ENCODE data around the gene TAB2.

The TAB2 gene, protein sequence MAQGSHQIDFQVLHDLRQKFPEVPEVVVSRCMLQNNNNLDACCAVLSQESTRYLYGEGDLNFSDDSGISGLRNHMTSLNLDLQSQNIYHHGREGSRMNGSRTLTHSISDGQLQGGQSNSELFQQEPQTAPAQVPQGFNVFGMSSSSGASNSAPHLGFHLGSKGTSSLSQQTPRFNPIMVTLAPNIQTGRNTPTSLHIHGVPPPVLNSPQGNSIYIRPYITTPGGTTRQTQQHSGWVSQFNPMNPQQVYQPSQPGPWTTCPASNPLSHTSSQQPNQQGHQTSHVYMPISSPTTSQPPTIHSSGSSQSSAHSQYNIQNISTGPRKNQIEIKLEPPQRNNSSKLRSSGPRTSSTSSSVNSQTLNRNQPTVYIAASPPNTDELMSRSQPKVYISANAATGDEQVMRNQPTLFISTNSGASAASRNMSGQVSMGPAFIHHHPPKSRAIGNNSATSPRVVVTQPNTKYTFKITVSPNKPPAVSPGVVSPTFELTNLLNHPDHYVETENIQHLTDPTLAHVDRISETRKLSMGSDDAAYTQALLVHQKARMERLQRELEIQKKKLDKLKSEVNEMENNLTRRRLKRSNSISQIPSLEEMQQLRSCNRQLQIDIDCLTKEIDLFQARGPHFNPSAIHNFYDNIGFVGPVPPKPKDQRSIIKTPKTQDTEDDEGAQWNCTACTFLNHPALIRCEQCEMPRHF

DNA sequence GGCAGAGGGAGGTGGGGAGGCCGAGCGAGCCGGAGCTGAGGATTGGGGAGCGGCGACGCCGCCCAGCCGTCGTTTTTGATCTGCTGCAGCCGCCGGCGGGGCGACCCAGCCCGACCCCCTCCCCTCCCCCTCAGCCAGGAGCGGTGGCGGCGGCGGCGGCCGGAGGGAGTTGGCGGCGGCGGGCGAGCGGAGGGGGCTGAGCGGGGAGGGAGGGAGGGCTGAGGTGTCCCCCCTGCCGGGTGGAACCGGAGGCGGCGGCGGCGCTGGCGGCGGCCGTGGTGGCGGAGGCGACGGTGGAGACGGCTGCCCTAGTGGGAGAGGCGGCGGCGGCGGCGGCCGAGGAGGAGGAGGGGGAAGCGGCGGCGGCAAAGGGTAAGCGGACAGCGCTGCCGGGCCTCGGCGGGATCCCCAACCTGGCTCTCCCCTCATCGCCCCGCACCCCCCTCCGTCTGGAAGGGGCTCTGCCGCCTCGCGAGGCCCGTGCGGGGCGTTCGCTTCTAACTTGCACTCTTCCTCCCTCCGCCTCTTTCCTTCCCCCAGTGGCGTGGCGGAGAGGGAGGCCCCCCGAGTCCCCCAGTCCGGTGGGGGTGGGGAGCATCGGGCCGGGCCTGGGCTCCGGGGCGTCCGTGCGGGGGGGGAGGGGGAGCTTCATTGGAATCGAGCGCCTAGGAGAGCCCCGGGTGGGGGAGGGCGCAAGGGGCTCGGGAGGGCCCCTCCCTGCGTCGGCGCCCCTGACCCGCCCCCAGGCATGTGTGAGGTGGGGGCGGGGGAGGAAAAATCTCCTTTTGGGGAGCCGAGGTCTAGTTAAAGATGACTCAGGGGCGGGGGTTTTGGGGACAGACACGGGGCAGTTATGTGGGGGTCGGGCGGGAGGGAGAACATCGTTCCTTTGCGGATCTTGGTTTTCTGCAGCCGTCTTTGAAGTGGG is at the start of gene TAB2:
Gene TAB2, plus strand, starts transcription at position 69 of the 928 bp plus-strand sequence. CDS start 52,286 bp downstream, outside the sequence.
- no peak for DNase-seq

GRCh38 chr6:149268146-149268545 is 49.4 kb upstream of the TAB2 start:
- no peak for DNase-seq

DNA sequence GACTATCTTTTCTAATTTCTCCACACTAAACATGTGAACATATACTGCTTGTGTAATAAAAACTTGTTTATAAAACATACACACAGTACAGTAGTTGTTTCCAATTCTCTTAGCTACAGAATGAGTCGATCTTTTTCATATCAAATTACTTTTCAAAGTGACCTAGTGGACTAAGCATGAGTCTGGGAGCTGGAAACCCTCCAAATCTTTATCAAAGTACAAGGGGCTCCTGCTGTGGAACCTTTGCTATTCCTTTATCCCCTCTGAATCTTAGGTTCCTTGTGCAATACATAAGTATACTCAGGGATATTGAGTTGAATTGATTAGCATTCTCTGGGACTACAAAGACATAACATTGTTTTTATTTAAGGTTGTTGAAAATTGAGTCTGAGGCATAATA is 48.7 kb upstream of the TAB2 start:
- DNase-seq: no peak

GRCh38 chr6:149270616-149271015 is 46.9 kb upstream of the TAB2 start:
- DNase-seq: no peak

DNA sequence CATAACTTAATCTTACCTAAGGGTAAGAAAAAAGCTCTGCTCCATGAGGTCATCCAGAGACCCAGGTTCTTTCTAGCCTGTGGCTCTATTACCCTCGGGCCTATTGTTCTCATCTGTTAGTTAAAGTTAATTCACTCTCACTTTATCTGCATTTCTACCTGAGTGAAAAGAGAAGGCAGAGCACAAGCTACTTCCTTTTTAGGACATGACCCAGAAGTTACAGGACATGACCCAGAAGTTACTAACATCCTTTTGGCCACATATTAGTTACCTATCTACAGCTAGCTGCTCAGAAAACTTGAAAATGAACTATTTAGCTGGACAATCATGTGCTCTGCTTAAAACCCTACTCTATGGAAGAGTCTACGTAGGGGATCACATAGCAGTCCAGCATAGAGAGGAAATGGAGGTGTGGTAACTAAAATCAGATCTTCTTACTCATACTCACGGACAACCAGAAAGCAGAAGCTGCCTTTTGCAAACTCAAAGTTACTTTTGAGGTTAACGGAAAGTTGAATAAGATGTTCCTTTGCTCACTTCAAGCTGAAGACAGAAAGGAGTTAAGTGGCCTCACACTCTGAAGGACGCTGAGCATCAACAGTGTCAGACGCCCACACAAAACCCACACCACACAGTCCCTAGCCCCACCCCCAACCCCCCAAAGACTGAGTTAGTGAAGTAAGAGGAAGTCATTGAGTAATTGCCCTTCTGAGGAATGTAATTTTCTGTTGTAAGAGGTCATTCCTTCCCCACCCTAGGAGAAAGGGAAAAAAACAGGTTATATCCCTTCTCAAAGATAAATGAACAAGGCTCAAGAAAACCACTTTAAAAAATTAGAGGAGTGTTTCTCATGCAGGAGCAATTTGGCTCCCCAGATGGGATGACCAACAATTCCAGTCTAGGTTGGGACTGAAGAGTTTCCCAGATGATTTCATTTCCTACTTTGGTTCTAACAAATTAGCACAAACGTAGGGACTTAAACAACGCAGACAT is 45.9 kb upstream of the TAB2 start:
- DNase-seq: no peak

GRCh38 chr6:149273318-149273717 is 44.2 kb upstream of the TAB2 start:
- no peak for DNase-seq

DNA sequence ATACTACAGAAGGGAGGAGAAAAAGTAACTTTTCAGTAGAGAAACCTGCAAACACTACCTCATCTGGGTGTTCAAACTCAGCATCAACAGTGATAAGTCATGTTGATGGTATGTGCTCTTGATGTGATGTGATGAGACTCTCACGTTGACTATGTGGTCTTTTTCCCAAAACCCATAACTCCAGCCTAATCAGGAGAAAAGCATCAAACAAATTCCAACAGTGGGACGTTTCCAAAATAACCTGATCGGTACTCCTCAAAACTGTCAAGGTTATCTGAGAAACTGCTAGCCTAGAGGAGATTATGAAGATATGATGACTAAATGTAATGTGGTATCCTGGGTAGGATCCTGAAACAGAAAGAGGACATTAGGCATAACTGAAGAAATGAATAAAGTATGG is 41.9 kb upstream of the TAB2 start:
- no peak for DNase-seq

DNA sequence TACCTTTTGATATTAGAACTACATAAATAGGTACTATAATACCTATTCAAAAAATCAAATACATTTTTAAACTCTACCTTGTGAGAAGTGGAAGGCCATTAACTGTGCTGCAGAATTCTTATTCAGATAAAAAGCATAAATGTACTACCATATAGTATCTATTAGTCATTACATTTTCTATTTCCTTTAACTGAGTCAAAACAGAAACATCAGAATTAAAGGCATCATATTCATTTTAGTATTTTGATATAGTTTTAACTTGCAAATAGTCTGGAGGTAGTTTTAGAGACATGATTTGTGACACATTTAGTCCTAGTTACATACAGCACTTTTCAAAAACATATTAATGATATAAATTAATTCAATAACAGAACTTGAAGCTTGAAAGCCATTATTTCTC is 39.9 kb upstream of the TAB2 start:
- no peak for DNase-seq

GRCh38 chr6:149278997-149279396 is 38.5 kb upstream of the TAB2 start:
- DNase-seq: no peak

DNA sequence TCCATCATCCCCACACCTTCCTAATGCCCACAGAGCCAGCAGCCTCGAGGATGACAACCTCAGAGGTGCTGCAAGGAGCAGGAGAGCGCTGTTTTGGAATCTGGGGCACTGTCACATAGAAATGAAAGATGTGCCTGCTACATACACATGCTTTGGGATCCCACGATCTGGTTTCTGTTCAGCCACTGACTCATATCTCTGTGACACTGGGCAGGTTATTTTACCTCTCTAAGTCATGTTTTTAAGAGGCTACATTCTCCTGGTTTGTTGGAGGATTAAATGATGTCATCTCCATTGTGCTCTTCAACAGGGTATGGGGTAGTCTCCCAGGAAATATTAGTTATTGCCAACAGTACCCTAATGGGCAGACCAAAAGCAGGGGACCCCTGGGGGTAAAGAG is 32.6 kb upstream of the TAB2 start:
- no peak for DNase-seq

DNA sequence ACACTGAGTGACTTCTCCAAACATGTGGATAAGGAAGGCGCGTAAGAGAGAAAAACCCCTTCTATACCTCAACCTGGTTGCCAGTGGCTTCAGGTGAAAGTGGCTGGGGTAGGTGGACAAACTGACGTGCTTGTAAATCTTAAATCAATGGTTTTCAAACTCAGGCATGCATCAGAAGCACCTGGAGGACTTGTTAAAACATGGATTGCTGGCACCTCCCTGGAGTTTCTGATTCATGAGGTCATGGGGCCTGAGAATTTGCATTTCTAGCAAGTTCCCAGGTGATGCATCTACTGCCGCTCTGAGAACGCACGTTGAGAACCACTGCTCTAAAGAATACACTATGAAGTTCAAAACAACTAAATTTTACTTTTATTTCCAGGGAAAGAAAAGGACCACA is 31.9 kb upstream of the TAB2 start:
- no peak for DNase-seq

DNA sequence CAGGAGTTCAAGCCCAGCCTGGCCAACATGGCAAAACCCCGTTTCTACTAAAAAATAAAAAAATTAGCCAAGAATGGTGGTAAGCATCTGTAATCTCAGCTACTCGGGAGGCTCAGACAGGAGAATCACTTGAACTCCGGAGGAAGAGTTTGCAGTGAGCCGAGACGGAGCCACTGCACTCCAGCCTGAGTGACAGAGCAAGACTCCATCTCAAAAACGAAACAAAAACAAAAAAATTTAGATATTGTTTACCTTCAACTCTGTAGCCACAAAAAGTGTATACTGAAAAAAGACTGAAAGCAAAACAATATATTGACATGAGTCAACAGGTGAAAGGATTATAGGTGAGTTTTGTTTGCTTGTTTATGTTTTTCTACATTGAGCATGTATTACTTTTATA is 30.6 kb upstream of the TAB2 start:
- DNase-seq: no peak

- no peak for DNase-seq
These were observed 28.2 kb upstream of the TAB2 start for GRCh38 chr6:149289192-149289781.

GRCh38 chr6:149289966-149290365 is 27.5 kb upstream of the TAB2 start:
- no peak for DNase-seq

DNA sequence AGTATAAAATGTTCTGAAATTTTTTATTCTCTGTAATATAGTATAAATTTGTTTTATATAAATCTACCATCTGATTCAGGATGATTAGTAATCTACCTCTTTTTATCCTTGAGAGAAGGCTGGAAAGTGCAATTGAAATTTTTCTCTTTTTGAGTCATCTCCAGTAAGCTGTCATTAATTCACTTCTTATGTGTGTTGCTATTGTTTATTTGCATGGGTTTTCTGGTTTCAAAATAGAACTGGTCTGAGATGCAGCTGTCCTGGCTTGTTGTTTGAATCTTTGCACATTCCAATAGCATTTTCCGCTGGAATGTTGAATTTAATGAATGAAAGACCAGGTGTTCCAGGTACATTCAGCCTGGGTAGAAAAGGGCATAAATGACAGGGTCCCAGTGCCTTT is 24.3 kb upstream of the TAB2 start:
- no peak for DNase-seq

GRCh38 chr6:149300563-149300962 is 16.9 kb upstream of the TAB2 start:
- DNase-seq: no peak

DNA sequence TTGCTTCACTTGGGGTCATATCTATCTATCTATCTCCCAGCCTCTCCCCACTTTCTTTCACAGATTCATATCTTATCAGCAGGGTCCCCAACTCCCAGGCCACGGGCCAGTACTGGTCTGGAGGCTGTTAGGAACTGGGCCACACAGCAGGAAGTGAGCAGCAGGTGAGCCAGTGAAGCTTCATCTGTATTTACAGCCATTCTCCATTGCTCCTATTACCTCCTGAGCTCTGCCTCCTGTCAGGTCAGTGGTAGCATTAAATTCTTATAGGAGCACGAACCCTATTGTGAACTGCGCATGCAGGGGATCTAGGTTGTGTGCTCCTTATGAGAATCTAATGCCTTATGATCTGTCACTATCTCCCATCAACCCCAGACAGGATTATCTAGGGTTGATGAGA is 14.8 kb upstream of the TAB2 start:
- DNase-seq: no peak

- DNase-seq: no peak
These were observed 14.0 kb upstream of the TAB2 start for GRCh38 chr6:149303468-149303867.

DNA sequence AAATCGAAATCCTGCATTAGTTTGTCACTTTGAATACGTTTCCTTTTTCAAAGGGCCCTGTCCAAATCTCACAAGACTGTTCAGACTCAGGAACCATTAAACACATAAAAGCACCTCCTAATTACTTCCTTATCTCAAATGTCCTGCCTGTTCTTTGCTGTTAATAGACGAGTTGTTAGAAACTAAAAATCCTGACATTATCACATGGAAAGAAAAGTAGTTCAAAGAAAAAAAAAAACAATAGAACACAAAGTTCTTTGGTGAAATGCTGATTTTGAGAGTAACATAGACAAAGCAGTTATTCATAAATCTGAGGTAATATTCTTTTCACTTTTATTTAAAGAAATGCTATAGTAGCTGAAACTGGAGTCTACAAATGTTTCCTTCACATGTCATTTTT is 12.1 kb upstream of the TAB2 start:
- no peak for DNase-seq

- DNase-seq: no peak
These were observed 10.5 kb upstream of the TAB2 start for GRCh38 chr6:149306967-149307366.

DNA sequence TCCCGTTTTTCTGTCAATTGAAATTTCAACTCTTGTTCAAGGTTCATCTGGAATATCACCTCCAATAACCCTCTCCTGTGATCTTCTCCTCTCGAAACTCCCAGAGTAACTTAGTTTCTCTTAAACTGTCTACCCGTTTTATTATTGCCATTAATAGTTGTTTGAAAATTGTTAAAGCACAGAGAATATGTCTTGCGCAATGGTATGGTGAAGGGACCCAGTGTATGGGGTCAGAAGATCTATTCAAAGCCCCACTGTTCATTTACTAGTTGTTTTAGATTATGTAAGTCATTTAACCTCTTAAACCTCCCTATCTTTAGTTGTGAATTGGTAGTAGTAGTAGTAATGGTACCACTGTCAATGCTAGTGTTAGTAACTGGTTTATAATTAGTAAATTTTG is 6.2 kb upstream of the TAB2 start:
- no peak for DNase-seq

GRCh38 chr6:149311766-149312165 is 5.7 kb upstream of the TAB2 start:
- DNase-seq: no peak
